MV-4-11 (cell line): Measurements from ENCODE around the gene TATDN3.
A peak's percentile ranks its signal among the peaks of the same experiment; 100 is the strongest.
"Not testable (repeated sequence)": the region's sequence is repeated elsewhere in the genome, so short reads cannot be mapped to it uniquely, and the experiment has no call there.

ENCODE experiments used
- DNase-seq: peaks from one replicate; lab custom pipeline; 2025; lab: John Stamatoyannopoulos, UW

Gene TATDN3, protein sequence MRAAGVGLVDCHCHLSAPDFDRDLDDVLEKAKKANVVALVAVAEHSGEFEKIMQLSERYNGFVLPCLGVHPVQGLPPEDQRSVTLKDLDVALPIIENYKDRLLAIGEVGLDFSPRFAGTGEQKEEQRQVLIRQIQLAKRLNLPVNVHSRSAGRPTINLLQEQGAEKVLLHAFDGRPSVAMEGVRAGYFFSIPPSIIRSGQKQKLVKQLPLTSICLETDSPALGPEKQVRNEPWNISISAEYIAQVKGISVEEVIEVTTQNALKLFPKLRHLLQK

DNA sequence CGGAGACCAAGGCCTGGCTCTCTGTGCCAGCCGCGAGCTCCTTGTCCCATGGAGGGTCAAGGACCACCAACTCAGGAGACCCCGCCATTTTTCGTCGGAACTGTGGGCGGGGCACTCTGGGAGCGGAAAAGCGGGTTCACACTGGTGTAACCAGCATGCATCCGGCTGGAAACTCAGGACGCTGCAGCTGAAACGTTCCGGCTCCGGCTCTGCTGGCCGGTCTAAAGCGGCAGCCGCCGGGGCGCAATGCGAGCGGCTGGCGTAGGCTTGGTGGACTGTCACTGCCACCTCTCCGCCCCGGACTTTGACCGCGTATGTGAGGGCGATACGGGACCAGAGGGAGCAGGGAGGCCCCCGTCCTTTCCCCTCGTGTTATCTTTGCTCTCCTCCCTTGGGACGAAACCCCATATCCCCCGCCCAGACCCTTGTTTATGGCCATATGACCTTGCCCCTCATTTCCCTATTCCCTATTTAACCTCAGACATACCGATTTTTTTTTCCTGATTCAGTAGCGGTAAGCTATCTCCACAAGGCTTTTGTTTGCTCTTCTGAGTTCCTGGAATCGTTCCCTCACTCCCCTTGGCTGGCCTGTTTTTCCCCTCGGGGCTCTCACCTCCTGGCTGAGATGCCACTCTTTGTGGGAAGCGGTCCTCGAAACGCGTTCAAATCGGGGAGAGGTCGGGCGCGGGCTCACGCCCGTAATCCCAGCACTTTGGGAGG is at the start of gene TATDN3, which contains the start of gene NSL1:
TSS of gene TATDN3 (plus strand) at position 219 of the 720 bp plus-strand sequence. CDS start at position 247, 28 bp downstream.
TSS of gene NSL1 (minus strand) at position 102 of the 720 bp plus-strand sequence. CDS start at position 88, 14 bp downstream.
- peak; percentile 86 for DNase-seq

DNA sequence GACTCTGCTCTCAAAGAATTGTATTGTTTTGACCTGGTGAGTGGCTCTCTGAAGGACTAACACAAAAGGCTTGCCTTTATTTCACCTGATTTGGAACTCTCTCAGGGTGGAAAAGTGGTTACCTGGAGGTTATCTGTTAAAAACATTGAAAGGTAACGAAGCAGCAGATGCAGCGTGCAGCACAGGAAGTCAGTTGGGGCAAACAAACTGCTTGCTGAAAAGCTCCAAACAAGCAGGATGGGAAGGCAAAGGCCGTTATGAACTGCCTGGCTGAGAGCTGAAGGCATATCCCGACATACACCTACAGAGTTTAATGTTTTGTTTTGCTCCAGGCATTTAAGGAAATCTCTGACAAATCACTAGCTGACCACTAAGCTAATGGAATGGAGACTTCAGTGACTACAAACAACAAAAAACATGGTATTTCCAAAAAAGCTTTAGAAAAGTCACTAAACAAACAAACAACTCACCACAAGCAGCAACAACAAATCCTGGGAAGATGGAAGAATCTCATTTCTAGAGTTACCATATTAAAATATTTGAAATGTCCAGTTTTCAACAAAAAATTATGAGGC is 47.7 kb upstream of the TATDN3 start:
- no peak for DNase-seq

DNA sequence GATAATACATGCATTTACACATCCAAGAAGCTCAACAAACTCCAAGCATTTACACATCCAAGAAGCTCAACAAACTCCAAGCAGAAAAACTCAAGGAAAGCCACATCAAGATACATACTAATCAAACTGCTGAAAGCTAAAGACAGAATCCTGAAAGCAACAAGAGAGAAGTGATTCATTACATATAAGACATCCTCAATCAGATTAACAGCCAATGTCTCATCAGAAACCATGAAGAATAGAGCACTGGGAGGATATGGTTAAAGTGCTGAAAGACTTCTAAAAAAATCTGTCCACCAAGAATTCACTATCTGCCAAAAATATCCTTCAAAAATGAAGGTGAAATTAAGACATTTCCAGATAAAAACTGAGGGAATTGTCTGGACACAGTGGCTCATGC is 46.4 kb upstream of the TATDN3 start:
- DNase-seq, result no peak

DNA sequence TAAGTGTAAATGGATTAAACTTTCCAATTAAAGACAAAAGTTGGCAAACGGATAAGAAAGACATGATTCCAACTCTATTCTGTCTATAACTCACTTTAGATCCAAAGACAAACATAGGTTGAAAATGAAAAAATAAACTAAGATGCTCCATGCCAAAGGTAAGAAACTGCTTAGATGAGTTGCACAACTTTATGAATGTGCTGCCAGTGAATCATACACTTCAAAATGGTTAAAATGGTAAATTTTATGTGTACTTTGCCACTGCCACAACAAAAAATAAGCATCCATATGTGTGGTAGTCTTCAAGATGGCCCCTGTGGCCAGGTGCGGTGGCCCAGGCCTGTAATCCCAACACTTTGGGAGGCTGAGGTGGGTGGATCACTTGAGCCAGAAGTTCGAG is 45.1 kb upstream of the TATDN3 start:
- no peak for DNase-seq

DNA sequence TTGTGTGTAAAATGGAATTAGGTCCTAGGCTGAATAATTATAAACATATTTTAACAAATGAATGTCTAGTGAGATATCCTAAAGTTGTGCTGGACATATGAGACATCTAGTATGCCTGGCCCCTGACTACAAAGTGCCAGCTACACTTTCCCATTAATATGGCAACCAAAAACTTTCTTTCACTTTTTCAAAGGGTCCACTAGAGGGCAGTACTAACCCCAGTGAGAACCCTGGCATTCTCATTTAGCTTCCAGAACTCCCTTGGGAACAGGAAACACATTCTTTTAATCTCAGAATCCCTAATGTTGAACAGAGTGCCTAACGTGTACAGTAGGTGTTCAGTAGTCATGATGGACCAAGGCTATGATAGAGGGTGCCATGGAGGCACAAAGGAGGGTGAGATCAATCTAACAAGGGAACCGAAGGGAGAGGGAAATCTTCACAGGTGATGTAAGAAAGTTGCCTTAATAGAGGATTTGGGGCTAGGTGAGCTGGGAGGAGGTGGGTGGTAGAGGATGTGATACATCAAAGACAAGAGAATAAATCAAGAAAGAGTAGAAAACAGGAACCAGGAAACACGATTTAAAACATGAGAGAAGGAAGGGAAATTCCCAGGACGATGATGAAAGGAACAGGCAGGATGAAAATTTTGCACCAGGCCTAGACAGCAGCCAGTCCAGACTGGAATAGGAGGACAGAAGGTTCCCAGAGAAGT is 41.7 kb upstream of the TATDN3 start:
- no peak for DNase-seq

DNA sequence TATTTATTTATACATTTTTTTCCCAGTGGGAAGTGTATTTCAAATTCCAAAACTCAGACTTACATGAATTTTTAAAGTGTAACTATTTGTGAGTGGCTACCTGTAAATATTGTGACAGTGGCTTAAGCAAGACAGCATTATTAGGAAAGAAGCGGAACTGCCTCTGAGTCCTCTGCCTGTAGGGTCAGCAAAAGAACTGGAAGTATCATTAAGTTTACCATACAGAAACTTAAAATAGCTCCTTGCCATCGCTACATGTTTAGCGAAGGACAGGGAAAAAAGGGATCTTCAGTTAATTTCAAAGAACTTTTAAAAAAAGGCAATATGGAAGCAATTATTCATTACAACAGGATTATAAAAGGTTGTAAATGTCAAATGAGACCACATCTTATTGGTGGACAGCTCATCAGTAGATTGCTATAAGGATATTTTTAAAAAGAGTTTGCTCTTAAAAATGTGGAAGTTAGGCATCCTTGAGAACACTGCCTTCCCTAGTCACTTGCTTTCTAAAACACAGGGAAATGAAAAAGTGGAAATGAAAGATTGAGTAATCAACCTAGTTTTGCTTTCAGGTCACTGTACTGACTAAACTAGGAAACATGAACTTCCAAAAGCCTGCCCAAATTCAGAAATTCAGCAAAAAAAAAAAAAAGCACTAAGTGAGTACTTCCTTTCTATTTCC is 39.3 kb upstream of the TATDN3 start:
- DNase-seq, result peak; percentile 95

DNA sequence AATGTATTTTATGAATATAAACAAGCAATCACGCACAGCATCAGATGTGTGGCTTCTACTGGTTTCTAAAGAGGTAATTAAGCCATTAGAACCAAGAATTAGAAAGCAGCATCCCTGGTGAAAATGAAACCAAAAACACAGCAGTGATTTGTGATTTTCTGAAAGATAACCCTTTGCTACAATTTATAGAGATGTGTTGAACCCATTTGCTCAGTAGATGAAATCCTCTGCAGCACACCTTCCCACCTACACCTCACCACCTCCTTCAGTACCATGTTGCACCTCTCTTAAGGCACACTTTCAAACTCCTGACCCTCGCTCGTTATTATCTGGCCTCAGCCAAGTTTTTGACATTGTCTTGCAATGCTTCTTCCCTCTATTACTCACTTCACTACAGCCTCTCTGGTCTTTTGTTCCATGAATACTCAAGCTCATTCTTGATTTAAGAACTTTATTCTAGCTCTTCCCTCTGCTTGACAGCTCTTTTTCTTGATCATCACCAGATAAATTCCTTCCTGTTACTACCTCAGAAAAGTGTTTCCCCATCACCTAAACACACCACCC is 38.7 kb upstream of the TATDN3 start:
- DNase-seq, result no peak

DNA sequence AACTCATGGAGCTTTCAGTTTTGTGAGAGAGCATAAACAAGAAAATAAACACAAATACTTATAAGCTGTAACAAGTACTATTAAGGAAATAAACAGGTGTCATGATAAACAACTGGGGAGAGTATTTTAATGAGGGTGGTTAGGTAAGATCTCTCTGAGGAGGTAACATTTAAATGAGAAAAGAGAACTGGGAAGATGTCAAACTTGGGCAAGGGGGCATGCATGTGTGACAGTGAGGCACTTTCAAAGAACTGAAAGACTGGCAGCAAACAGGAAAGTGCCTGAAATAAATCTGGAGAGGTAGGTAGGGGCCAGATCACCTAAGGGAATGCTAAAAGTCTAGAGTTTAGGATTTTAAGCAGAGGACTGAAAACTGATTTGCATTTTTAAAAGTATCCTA is 37.9 kb upstream of the TATDN3 start:
- no peak for DNase-seq

DNA sequence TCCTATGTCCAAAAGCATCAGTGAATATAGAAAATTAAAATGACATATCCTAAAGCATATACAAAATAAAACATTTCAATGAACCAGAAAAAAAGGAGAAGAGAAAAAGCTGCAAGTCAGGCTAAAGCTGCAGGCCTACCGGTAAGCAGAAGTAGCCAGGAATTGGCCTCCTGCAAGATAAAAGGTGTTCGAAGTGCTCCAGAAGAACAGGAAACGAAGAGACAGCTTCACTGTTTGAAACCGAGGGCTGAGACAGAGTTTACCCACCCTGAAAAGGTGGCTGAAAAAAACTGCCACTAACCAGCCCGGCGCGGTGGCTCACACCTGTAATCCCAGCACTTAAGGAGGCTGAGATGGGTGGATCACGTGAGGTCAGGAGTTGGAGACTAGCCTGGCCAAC is 37.5 kb upstream of the TATDN3 start:
- peak; percentile 9 for DNase-seq

DNA sequence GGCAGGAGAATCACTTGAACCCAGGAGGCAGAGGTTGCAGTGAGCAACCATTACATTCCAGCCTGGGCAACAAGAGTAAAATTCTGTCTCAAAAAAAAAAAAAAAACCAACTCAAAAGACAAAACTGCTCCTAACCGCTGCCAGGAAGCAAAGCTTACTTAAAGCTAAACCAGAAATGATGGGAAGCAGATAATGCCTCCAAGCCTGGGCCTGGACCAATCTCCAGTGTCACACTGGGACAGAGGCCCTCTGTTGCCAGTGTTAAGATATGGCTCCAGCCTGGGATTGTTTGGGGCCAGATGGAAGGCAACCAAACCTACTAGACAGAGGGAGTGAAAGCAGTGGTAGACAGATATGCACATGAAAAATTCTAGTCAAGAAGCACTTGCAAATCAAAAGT is 37.0 kb upstream of the TATDN3 start:
- DNase-seq, result no peak

DNA sequence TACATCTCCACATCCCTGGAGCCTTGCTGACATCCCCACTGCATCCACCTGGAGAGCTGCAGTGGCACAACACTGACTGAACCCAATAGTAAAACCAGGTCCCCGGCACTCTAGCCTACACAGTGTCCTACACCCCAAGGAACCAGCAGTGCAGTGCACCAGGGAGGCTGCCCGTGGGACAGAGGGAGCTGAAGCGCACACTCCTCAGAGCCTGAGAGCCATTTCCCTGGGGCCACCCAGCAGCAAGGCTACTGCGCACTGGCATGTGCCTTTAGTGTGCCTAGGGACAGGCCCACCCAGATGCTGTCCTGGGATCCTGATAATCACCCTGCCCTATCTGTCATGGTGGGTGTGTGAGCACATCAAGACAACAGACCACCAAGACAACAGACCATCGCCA is 32.0 kb upstream of the TATDN3 start:
- DNase-seq, result no peak

DNA sequence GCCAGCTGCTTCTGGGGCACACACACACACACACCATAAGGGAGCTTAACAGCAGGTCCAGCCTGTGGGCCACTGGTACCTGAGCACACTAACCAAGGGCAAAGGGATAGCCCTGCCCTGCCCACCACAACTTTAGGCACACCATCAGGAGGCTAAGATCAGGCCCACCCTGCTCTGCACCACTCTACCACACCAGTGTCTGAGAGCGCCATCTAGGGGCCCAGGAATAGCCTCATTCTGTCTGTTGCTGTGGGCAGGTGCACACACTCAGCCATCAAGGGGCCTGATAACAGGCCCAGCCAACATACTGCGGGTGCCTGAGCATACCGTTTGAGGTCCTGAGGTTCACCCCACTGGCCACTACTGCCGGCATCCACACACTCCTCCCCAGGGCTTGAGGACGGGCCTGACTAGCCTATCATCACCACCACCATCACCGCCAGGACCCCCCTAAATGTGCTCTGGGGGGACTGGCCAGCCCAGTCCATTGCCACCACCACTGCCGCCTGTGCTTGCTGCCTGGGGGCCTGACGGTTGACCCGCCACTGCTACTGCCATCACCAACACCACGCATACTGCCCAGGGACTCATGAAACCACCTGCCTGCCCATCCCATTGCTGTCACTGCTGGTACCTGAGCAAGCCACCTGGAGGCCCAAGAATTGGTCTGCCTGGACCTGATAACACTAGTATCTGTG is 31.4 kb upstream of the TATDN3 start:
- no peak for DNase-seq

DNA sequence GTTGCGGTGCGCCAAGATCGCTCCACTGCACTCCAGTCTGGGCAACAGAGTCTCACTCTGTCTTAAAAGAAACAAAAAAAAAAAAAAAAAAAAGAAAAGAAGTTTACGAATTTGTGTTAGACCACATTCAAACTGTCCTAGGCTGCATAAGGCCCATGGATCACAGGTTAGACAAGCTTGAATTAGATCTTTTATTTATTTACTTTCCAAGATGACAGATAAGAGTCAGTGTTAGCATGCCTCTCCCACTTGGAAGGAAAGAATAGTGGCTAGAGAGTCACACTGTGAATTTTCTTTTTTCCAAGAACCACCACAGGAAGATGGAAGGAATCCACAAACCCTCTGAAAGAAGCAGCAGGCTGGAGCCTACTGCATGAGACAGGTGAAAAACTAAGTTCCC is 29.5 kb upstream of the TATDN3 start:
- DNase-seq, result no peak

DNA sequence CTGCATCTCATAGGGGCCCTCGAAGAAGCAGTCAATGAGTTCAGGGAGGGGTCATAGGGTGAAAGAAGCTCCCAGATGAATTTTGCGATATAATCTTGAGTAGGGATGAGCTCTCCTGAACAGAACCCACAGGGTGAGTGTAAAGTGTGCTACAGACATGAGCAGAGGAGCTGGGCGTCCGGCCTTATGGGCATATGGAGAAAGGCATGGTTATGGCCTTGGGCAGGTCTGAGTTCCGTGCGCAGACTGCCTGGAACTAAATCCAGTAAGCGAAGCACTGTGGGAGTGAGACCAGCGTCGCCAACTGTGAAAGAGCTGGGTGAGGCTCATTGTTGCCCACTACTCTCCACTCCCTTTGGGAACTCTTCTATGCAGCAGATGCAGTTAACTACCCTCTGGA is 28.9 kb upstream of the TATDN3 start:
- DNase-seq, result no peak

DNA sequence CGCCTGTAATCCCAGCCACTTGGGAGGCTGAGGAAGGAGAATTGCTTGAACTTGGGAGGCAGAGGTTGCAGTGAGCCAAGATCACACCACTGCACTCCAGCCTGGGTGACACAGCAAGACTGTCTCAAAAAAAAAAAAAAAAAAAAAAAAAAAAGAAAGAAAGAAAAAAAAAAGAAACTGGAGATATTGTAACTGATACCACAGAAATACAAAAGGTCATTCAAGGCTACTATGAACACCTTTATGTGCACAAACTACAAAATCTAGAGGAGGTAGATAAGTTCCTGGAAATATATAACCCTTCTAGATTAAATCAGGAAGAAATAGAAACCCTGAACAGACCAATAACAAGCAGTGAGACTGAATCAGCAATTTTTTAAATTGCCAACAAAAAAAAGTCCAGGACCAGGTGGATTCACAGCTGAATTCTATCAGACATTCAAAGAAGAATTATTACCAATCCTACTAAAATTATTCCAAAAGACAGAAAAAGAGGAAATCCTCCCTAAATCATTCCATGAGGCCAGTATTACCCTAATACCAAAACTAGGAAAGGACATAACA is 26.9 kb upstream of the TATDN3 start:
- not testable (repeated sequence) for DNase-seq

DNA sequence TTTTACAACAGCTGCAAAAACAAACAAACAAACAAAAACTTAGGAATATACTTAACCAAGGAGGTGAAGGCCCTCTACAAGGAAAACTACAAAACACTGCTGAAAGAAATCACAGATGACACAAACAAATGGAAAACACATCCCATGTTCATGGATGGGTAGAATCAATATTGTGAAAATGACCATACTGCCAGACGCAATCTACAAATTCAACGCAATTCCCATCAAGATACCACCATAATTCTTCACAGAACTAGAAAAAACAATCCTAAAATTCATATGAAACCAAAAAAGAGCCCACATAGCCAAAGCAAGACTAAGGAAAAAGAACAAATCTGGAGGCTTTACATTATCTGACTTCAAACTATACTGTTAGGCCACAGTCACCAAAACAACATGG is 24.9 kb upstream of the TATDN3 start:
- not testable (repeated sequence) for DNase-seq

DNA sequence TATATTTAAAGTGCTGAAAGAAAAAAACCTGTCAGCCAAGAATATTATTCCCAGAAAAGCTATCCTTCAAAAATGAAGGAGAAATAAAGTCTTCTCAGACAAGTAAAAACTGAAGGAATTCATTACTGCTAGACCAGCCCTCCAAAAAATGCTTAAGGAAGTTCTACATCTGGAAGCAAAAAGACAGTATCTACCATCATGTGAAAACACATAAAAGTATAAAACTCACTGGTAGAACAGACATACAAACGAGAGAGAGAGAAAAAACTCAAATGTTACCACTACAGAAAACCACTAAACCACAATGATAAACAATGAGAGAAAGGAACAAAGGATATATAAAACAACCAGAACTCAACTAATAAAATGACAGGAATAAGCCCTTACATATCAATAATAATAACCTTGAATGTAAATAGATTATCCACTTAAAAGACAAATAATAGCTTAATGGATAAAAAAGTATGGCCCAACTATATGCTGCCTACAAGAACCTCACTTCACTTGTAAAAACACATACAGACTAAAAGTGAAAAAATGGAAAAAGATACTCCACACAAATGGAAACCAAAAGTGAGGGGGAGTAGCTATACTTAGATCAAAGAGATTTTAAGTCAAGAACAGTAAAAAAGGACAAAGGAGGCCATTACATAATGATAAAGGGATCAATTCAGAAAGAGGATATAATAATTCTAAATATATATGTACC is 22.1 kb upstream of the TATDN3 start:
- DNase-seq, result no peak

DNA sequence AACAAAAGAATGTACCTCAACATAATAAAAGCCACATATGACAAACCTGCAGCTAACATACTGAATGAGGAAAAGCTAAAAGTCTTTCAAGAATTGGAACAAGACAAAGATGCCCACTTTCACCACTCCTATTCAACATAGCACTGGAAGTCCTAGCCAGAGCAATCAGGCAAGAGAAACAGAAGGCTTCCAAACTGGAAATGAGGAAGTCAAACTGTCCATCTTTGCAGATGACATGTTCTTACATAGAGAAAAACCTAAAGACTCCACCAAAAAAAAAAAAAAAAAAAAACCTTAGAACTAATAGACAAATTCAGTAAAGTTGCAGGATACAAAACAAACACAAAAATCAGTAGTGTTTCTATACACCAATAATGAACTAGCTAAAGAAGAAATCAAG is 20.4 kb upstream of the TATDN3 start:
- peak; percentile 63 for DNase-seq

DNA sequence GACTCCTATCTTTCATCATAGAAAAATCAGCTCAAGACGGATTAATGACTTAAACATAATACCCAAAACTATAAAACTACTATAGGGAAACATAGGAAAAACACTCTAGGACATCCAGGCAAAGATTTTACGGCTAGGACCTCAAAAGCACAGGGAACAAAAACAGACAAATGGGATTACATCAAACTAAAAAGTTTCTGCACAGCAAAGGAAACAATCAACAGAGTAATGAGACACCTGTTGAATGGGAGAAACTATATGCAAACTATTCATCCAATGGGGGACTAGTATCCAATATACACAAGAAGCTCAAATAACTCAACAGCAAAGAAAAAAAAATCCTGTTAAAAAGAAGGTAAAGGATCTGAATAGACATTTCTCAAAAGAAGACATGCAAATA is 18.7 kb upstream of the TATDN3 start:
- no peak for DNase-seq

DNA sequence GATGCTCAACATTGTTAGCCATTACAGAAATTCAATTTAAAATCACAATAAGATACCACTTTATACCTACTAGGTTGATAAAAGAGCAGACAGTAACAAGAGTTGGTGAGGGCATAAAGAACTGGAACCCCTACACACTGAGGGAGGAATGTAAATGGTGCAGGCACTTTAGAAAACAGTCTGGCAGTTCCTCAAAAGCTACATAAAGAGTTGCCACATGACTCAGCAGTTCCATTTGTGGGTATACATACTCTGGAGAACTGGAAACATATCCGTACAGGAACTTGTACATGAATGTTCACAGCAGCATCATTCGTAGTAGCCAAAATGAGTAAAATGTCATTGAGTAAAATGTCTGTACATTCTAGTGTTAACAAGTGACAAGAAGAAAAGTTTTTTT is 17.1 kb upstream of the TATDN3 start:
- peak; percentile 95 for DNase-seq
